ENCODE measurements around the gene DLG2.
"Not testable (repeated sequence)": the region's sequence is repeated elsewhere in the genome, so short reads cannot be mapped to it uniquely, and the experiment has no call there.

The DLG2 gene

DNA sequence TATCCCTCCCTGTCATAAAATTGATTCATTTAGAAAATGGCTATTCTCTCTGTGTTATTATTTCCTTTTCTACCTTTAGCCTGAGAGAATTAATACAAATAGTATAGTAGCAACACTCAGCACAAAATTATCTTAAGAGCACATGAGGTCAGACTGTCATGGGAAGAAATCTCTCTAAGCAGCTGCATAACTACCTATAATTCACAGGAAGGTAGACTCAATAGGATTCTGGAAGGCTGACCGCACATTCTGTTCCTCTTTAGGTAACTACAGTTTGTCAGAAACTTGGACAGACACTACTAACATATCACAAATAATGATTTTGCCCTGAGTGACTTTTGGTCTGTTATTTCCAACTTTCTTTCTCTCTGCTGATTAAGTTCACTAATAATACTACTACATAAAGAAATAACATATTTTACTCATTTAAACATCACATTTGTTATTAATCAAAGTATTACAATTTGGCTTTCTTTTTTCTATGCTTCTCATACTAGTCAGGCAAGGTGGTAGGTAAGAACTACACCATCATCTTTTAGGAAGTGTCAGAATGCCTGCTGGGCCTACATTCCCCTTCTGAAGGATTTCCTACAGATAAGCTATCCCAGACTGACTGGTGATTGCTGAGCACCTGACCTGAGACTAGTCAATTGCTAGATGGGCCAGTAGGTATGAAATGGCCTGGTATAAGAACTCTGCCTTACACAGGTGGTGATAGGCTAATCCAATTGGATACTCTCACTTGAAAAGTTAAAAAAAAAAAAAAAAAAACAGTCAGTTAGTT lies 325.1 kb downstream of the DLG2 start:
- no peak for DNase-seq

DNA sequence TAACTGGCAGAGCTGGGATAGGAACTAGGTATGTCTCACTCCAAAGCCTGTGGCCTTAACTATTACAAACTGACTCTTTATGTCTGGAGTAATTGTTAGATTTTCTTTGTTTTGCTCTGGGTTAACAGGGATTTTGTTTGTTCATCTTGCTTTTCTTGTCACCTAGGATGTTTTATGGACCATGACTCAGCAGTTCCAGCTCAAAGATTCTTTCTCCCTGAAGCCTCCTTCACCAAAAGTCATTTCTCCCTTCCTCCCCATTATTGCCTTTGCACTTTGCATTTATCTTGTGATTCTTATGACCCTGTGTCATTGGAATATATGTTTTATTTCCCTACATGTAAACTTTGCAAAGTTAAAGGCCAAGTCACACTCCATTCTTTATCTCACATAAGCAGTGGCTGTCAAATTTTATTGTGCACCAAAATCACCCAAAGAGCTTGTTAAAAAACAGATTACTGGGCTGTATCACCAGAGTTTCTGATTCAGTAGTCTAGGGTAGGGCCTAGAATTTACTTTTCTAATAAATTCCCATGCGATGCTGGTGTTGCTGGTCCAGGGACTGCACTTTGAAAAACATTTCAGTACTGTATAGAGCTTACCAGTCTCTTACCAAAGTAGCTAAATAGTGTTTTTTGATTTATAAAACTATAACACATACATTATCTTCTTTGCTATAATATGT lies 327.7 kb downstream of the DLG2 start:
- no peak for DNase-seq

DNA sequence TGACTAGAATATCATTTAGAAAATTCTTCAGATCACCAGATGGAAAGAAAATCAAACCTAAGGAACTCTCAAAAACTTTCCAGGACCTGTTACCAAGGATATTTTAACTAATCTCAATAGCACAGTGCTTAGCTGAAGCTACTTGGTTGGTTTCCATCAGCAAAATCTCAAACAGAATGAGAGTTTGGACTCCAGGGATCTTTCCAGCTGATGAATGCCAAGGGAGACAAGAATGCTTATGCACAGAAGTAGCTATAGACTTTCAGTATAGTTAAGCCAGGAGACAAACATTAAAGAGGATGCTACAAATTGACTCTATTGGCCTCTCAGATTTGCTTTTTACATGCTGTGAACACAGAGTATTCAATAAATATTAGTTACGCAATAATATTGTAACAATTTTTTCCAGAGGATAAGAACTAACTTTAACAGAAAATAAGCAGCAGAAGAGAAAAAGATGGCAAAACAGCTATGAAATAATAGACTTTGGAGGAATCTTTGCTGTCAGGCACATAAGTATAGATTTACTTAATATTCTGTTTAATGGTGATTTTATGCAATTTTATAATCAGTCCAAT lies 331.4 kb downstream of the DLG2 start:
- no peak for DNase-seq

DNA sequence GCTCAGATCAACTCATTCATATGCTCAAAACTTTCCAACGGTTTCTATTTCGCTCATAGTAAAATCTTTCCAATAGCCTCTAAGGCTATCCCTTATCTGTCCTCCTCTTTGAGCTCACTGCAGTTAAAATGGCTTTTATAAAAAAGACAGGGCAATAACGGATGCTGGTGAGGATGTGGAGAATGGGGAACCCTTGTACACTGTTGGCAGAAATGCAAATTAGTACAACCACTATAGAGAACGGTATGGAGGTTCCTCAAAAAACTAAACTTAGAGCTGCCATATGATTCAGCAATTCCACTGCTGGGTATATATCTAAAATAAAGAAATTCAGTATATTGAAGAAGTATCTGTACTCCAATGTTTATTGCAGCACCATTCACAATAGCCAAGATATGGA lies 345.6 kb downstream of the DLG2 start:
- DNase-seq: no peak

DNA sequence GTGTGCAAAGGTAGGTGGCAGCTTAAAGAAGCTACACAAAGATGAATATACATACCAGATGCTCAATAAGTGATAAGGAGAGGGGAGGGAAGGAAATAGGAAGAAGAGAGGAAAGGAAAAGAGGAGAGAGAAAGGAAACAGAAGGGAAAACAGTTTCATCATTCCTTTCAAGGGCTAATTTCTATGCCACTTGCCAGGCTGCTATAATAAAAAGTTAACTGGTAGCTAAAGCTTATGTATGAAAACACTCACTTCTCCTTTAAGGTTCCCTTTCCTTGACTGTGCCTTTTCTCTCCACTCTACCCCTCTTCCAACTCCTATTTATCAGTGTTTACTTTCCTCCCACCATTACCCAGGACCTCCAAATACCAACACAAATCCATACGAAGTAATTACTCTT lies 347.9 kb downstream of the DLG2 start:
- no peak for DNase-seq

DNA sequence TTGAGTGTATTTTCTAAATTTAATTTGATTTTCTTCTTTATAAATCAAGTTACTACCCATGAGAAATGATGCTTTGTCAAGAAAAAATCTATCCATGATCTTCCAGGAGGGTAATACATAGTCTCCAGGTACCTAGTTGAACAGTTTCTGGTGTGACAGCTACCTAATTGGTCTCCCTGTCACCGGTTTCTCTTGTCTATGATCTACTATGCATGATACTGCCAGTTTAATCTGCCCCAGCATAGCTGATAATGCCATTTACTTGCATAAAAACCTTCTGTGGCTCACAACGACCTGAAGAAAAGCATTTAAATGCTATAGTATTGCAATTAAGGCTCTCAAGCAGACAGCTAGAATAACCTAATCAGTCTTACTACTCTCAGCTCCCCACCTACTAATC lies 349.5 kb downstream of the DLG2 start:
- no peak for DNase-seq

DNA sequence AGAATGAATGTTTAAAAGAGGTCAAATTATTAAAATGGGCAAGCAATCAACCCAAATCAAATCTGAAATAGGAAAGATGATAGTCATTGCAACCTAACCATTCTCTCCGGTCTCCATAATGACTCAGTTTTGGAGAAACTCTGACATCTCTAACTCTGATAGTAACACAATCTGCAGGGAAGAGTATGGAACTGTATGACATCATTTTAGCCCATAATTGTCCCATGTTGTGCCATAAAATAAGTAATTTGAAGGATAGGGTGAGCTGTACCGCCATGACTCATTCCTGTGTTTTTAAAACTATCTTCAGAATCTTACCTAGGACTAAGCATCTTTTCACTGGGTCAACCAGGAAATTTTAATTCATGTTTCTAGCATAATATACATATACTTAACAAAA lies 350.8 kb downstream of the DLG2 start:
- no peak for DNase-seq

DNA sequence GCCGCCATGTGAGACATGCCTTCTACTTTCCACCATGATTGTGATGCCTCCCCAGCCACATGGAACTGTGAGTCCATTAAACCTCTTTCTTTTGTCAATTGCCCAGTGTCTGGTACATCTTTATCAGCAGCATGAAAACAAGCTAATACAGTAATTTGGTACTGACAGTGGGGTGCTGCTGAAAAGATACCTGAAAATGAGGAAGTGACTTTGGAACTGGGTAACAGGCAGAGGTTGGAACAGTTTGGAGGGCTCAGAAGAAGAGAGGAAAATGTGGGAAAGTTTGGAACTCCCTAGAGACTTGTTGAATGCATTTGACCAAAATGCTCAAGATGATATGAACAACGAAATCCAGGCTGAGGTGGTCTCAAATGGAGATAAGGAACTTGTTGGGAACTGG lies 356.8 kb downstream of the DLG2 start:
- DNase-seq: not testable (repeated sequence)

DNA sequence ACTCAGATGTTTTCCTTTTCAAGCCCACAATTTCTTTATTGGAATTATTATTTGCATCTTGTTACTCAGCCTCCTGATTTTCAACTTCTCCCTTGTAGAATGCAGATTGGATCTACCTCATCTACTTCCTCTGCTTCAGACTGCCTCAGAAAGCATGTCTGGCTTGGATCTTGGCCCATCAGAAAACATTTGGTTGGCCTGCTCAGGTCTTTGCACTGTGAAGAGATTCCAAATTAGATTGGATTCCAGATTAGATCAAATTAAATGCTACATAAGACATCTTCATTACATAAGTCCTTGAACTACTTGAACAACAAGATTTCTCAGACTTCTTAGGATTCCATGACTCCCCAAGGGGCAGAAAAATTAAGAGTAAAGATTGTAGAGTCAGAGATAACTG lies 358.0 kb downstream of the DLG2 start:
- DNase-seq: no peak

DNA sequence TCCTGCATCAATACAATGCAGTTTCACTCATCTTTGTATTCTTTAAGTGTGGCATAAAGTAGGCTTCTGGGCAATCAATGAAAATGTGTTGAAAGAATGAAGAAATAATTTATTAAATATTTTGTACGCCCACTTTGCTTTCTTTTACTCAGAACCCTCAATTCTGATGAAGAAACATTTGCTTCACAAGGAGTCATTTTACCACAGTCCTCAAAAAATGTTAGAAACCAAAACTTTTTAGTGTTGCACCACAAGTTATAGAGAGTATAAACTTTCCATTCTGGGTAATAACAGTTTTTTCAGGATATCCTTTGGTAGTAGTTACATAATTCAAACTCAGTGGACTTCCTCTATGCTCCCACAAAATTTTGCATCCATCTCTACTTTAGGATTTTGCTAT lies 360.5 kb downstream of the DLG2 start:
- no peak for DNase-seq

DNA sequence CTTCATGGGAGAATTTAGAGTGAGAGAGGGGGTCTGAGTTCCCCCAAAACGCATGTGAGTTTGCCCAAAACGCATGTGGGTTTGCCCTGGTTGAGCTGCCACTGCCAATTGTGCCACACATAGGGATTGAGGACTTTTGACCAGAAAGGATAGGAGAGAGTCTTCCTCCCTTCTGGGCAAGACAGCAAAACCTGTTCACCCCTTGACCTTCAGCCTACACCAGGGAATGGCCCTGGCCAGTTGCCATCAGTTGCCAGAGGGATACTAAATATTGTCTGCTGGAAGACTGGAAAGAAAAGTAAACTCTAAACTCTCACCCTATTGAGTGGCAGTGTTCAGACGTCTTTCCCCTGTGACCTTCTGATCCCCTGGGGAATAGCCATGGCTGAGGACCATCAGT lies 363.8 kb downstream of the DLG2 start:
- DNase-seq: no peak

DNA sequence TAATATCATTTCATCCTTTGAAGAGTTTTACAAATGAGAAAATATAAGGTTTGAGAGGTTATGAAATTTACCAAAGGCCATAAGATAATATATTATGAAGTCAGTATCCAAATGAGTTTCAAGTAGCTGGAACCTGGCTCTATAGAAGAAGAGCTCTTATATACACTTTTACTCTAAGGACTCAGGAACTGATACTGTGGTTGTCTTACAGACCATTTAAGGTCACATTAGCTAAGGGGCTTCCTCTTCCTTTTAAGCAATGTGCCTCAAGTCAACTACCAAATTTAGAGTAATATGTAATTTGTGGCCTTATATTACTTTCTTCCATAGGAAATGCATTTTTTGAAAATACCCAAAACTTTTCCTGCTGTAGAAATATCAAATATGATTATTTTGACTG lies 369.3 kb downstream of the DLG2 start:
- no peak for DNase-seq

DNA sequence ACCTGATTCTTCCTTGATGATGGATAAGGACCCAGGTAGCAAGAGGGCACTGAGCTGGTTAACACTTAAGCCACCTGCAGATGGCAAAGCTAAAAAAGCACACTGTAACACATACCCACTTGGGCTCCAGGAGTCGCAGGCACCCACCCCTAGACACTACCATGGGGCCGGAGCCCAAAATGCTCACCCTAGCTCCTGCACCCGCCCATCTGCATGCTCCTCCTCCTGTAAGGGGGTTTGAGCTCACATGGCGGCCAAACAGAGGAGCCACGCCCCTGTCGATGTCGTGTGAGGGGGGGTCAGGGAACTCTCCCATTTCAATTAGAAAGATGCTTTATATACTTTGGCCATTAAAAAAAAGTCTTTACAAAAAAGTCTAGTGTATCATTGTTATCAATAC lies 370.7 kb downstream of the DLG2 start:
- no peak for DNase-seq

DNA sequence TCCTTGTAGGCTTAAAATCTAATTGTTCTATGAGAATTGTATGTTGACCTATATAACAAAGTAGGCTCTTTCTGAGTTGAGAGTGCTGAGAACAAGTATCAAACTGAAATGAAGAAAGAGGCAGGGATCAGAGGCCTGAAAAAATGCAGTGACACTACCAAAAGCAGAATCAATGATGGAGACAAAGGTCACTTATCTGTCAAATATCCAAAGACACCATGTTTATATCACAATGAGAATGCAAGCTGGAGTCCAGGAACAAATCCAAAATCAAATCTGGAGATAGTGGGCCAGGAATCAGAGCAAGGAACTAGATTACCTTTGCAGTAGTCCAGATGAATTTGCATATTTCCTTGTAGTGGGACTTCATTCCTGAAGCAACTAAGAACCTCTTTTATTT lies 377.7 kb downstream of the DLG2 start:
- DNase-seq: no peak

DNA sequence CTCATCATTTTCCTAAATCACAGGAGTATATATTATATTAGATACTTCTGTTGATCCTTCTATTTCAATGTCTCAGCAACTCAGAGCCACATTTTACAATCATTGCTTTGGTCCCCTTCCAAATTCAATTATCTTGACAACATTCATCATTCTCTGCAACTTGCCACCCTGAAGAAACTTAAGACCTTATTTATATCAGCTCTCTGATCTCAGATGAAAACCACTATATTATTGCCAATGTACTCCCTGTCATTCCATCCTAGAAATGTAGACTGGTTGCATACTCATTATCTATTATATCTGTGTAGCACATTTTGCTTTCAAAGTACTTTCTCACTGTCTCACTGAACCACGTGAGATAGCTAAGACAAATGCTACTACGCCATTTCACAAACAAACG lies 379.3 kb downstream of the DLG2 start:
- no peak for DNase-seq

DNA sequence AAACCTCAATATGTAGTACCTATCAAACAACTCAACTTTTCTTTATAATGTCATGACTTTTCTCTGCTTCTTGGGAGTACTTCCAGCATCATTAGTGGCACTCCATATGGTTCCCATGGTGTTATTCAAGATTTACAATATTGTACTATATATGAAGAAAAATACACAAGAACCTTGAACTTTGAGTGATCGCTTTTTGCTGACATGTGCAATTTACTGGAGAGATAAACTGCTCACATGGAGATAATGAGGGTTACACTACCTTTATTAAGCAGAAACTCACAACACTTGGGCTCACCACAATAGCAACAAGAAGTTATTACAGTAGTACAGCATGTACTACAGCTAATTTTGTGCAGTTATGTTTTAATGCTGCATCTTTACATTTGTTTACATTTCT lies 388.2 kb downstream of the DLG2 start:
- DNase-seq: no peak

DNA sequence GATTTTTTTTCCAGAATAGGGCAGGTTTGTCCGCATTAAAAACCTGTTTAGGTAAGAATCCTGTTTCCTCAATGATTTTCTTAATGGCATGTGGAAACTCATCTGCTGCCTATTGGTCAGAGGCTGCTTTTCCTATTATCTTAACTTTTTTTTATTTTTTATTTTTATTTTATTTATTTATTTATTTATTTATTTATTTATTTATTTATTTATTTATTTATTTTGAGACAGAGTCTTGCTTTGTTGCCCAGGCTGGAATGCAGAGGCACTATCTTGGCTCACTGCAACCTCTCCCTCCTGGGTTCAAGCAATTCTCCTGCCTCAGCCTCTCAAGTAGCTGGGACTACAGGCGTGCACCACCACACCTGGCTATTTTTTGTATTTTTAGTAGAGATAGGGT lies 389.1 kb downstream of the DLG2 start:
- DNase-seq: not testable (repeated sequence)

DNA sequence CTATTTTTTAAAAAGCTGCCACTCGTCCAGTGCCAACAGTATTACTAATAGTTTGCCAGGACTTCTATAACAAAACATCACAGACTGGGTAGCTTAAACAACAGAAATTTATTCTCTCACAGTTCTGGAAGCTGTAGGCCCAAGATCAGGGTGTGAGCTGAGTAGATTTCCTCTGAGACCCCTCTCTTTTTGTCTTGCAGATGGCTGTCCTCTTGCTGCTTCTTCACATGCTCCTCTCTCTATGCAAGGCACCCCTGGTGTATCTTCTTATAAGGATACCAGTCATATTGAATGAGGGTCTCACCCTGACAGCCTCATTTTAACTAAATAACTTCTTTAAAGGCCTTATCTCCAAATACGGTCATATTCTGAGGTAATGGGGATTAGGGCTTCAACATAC lies 390.9 kb downstream of the DLG2 start:
- DNase-seq: no peak

DNA sequence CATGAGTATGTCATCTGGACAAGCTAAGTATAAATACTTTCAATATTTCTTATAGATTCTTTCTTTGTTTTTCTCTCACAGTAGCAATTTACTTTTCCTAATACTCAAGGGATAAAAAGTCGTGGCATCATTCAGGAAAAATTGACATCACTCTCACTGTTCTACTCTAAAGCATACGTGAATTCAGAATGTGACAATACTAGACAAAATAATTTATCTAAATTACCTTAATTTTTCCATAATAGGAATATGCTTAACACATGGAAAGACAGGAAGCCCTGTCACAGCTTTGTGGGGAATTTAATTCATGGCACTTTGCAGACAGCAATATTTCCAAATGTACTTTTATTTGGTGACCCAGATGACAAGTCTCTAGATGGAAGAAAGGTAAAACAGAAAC lies 394.6 kb downstream of the DLG2 start:
- no peak for DNase-seq

DNA sequence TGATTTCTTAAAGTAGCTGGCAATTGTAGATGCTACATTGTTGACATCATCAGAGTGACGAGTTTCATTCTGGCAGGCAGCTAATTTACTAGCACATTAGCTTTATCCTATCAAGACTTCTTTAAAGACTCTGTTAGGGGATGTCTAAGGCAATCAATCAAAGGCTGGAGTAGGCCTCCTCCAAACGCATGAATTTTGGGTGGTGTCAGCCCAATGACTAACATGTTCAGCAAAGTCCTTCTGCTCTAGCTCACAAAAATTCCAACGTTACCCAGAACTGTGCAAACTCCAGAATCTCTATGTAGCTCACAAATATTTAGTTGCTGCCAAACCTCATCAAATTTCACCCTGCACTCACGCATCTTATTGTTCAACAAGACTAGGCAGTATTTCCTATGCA lies 395.6 kb downstream of the DLG2 start:
- DNase-seq: no peak

DNA sequence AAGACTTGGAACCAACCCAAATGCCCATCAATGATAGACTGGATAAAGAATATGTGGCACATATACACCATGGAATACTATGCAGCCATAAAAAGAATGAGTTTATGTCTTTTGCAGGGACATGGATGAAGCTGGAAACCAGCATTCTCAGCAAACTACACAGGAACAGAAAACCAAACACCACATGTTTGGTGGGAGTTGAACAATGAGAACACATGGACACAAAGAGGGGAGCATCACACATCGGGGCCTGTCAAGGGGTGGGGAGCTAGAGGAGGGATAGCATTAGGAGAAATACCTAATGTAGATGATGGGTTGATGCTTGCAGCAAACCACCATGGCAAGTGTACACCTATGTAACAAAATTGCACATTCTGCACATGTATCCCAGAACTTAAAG lies 397.4 kb downstream of the DLG2 start:
- DNase-seq: not testable (repeated sequence)

DNA sequence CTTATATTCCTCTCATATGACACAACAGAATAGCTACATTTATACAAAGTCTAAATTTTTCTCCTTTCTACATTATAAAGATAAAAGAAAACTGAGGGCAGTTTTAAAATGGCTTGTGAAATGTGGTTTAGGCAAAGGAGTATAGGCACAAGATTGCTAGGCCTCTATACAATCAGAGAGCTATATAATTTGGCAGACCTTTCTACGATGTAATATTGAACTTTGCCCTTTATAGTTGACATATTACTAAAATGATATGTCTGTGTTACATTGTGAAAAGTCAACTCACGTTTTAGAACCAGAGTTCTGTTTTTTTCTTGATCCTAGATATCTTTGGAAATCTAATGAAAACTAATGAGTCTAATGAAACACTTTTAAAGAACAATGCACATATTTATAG lies 430.2 kb downstream of the DLG2 start:
- DNase-seq: no peak

DNA sequence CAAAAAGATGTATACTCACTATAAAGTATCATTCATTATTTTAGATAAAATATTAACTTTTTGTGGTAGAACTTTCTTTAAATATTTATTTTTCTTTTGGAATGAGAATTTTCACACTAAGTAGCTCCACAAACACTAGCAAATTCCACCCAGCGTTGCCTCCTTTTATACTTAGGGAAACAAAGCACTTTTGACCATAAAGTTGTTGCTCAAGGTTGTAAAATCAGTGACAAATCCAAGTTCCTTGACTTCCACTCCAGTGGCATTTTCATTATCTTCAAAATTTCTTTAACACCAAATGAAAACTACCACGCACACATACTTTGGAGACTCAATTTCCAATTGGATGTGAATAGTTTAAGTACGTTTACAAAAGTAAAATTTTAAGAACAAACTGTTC lies 431.2 kb downstream of the DLG2 start:
- DNase-seq: no peak

DNA sequence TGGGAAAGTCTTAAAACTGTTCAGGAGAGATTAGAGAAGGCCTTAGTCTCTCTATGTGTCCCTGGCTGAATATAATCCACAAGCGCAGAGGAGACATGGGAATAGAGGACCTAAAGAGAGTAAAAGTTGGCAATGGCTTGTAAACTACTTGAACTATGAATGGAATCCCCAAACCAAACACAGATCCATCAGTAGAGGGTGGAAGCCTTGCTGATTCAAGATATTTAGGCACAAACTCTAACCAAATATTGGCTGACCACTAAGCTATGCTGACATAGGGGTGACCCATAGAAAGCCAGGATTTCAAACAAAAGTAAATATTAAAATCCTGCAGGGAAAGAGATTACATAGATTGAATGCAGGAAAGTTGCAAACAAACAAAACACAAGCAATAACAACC lies 439.2 kb downstream of the DLG2 start:
- DNase-seq: no peak

DNA sequence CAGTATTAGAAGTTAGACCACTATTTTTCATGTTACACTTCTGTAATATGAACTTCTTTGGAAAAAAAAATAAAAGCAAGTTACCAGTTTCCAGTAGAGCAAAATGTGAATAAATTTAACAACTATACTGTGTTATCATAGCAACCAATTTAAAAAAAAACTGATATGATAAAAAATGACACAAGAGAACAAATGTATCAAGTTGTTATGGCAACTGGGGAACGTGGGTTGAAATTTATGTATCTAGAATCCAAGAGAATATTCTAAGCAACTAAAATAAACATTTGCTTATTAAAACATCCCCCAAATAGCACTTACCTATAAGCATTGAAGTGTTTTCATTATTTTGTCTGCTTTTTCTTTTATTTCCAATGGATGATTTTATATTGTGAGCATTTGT lies 442.4 kb downstream of the DLG2 start:
- no peak for DNase-seq

All from CD4-positive, alpha-beta T cell treated with Interferon alpha-2 for 1 hour (primary cell).